OCI-LY7 (cell line): ENCODE results near the gene GPR31. TPM values are rescaled to one million over a fixed set of nuclear protein-coding genes. Genes with fewer than 3 reads are reported as not detected.

Experiments
- BruUV-seq: library from RNA; stranded (reverse); fragments of 400-500 nt; replicated peaks from 2 replicates; lab custom pipeline; 2021; lab: Mats Ljungman, UMichigan
- CTCF ChIA-PET: fragments of 300-600 bp; sonication (Branson Sonifier 250); formaldehyde crosslinking; loops from one replicate; lab custom pipeline; 2022; ENCODE audit warnings: antibody characterized with exemption; ENCODE audit not compliant: unreplicated experiment; lab: Charles Lee
- POLR2A ChIA-PET: fragments of 300-600 bp; sonication (Branson Sonifier 250); formaldehyde crosslinking; loops from one replicate; lab custom pipeline; 2022; ENCODE audit warnings: antibody characterized with exemption; lab: Charles Lee
- DNase-seq: peaks from one replicate; pipeline ENCODE4 v3.0.0-alpha.2; 2015; ENCODE audit warnings: low spot score
- H2AFZ ChIP-seq: fragments of 200-600 bp; sonication (generic), shearing (Covaris generic); 2 replicates; pipeline ENCODE4 v1.6.1; 2014; ENCODE audit warnings: mild to moderate bottlenecking, antibody characterized with exemption, low read length, moderate library complexity
- H3K27ac ChIP-seq: fragments of 200-600 bp; sonication (generic); 2 replicates; pipeline ENCODE4 v1.5.1; 2014; ENCODE audit warnings: mixed run types, low read depth, mild to moderate bottlenecking, moderate library complexity, low read length, inconsistent platforms; ENCODE audit not compliant: poor library complexity, severe bottlenecking
- H3K36me3 ChIP-seq: fragments of 200-600 bp; sonication (generic); 2 replicates; pipeline ENCODE4 v1.6.1; 2014; ENCODE audit warnings: mild to moderate bottlenecking, antibody characterized with exemption, low read length, moderate library complexity, mixed read lengths; ENCODE audit not compliant: insufficient read depth
- H3K4me1 ChIP-seq: fragments of 200-600 bp; sonication (generic); 2 replicates; pipeline ENCODE4 v1.5.1; 2014; ENCODE audit warnings: mild to moderate bottlenecking, low read length; ENCODE audit not compliant: insufficient read depth, poor library complexity, severe bottlenecking
- H3K4me2 ChIP-seq: fragments of 200-600 bp; sonication (generic); 2 replicates; pipeline ENCODE4 v1.6.1; 2014; ENCODE audit warnings: mild to moderate bottlenecking, low read length
- H3K4me3 ChIP-seq: fragments of 200-600 bp; sonication (generic); 2 replicates; pipeline ENCODE4 v1.5.1; 2014; ENCODE audit warnings: mild to moderate bottlenecking, low read depth, low read length; ENCODE audit not compliant: poor library complexity, severe bottlenecking
- H3K79me2 ChIP-seq: fragments of 200-600 bp; sonication (generic); 2 replicates; pipeline ENCODE4 v1.6.1; 2016; ENCODE audit warnings: low read depth, mild to moderate bottlenecking, low read length, moderate library complexity, mixed read lengths; ENCODE audit not compliant: insufficient read depth
- H3K9me2 ChIP-seq: fragments of 200-600 bp; sonication (generic); 2 replicates; pipeline ENCODE4 v1.6.1; 2016; ENCODE audit warnings: mild to moderate bottlenecking, low read length, mixed read lengths; ENCODE audit not compliant: insufficient read depth
- H3K9me3 ChIP-seq: fragments of 200-600 bp; sonication (generic); 2 replicates; pipeline ENCODE4 v1.6.1; 2014; ENCODE audit warnings: mild to moderate bottlenecking, mixed run types, low read length, mixed read lengths
- H4K20me1 ChIP-seq: fragments of 200-600 bp; sonication (generic); 2 replicates; pipeline ENCODE4 v1.6.1; 2014; ENCODE audit warnings: mild to moderate bottlenecking, antibody characterized with exemption, low read length, moderate library complexity, mixed read lengths; ENCODE audit not compliant: insufficient read depth
- CTCF ChIP-seq: fragments of 200-600 bp; sonication (generic); conservative IDR thresholded peaks from 2 replicates; pipeline ENCODE4 v1.5.1; 2014; ENCODE audit warnings: mild to moderate bottlenecking, antibody characterized with exemption, low read length, moderate library complexity, mixed read lengths
- EZH2phosphoT487 ChIP-seq: fragments of 200-600 bp; sonication (generic); IDR thresholded peaks from 2 replicates; pipeline ENCODE4 v1.6.1; 2018; ENCODE audit warnings: low read depth, borderline replicate concordance, mild to moderate bottlenecking, mixed run types, antibody characterized with exemption, low read length, moderate library complexity, mixed read lengths
- intact Hi-C: fragments of 100-400 bp; cut with micrococcal nuclease; formaldehyde crosslinking; loops from one replicate; pipeline ENCODE4 v1.10.0; 2022; ENCODE audit not compliant: unreplicated experiment
- total RNA-seq, 2 experiments: library from RNA; depleted of rRNA in 1 of 2; stranded (reverse); fragments of >200 nt in 1 of 2; shearing (Covaris generic) in 1 of 2; gene quantifications; 2 replicates each; pipeline ENCODE4 v1.2.3, GENCODE V29; 2014 to 2022

GPR31 gene
- total RNA-seq, 2 experiments from 2014 or later, result not detected

- no peak for TF ChIP-seq EZH2phosphoT487
- no peak for TF ChIP-seq CTCF
- peak within 1 kb of the TSS; percentile 63 for H3K4me2 ChIP-seq
- H4K20me1 ChIP-seq, result no peaks in the 10 kb centered on the region
- BruUV-seq, result no TSS peak
- DNase-seq, result peak; percentile 35
- POLR2A ChIA-PET, result interaction anchor here (0.5 to 8.0 kb wide), 15 partner anchors 9 to 169 kb away, joined by 3 to 96 read pairs (median 5); no protein-coding TSS in a partner anchor
- no peaks in the 10 kb centered on the region for H3K9me2 ChIP-seq
- CTCF ChIA-PET, result interaction anchor here (0.6 to 1.9 kb wide), 7 partner anchors 9 to 166 kb away, joined by 3 to 8 read pairs (median 5); partner anchors contain the start of gene CEP43
- no peaks in the 10 kb centered on the region for H3K79me2 ChIP-seq
- H3K36me3 ChIP-seq, result no peaks in the 10 kb centered on the region; the same call in 1 of the 2 replicates
- peak within 1 kb of the TSS; percentile 40 for H3K4me3 ChIP-seq
- peaks cover 76% of the 10 kb centered on the region for H3K4me1 ChIP-seq
- intact Hi-C loops, result no loop called here
- H3K27ac ChIP-seq, result peak within 1 kb of the TSS; percentile 56
- peak within 1 kb of the TSS; percentile 25; the same call in 1 of the 2 replicates for H2AFZ ChIP-seq
- no peaks in the 10 kb centered on the region for H3K9me3 ChIP-seq
These were observed 34.7 kb downstream of the GPR31 start, which contains the start of gene CCR6 for GRCh38 chr6:167122827-167123657. CCR6 (plus strand) TSS chr6:167123096; CDS start chr6:167136135, 13,039 bp downstream.

- intact Hi-C loops, result no loop called here
- TF ChIP-seq CTCF, result no peak
- no peak for TF ChIP-seq EZH2phosphoT487
- Histone ChIP-seq H3K36me3 (no peaks in the 10 kb centered on the region; the same call in 1 of the 2 replicates), H3K9me2 (no peaks in the 10 kb centered on the region), H3K27ac (peak overlapping the region; percentile 56), H4K20me1 (no peaks in the 10 kb centered on the region), H3K4me1 (peaks cover 80% of the 10 kb centered on the region), H3K4me2 (peak overlapping the region; percentile 63), H3K9me3 (no peaks in the 10 kb centered on the region), H3K79me2 (no peaks in the 10 kb centered on the region), H2AFZ (peak overlapping the region; percentile 25; the same call in 1 of the 2 replicates), H3K4me3 (peak overlapping the region; percentile 40)
- peak; percentile 64 for DNase-seq
- CTCF ChIA-PET, result interaction anchor here (0.6 to 1.9 kb wide), 7 partner anchors 8 to 123 kb away, joined by 3 to 8 read pairs (median 5); partner anchors contain the start of gene CEP43
- POLR2A ChIA-PET, result interaction anchor here (0.7 to 8.0 kb wide), 11 partner anchors 8 to 168 kb away, joined by 3 to 96 read pairs (median 19); no protein-coding TSS in a partner anchor
- no TSS peak for BruUV-seq
These were observed 35.5 kb downstream of the GPR31 start for GRCh38 chr6:167122041-167122826.
